Epidermal melanocyte (primary cell): ENCODE results near the gene IGFBP1.
"Not testable (repeated sequence)": the region's sequence is repeated elsewhere in the genome, so short reads cannot be mapped to it uniquely, and the experiment has no call there.

Experiments
- DNase-seq: peaks from one replicate; pipeline ENCODE4 v3.0.0; 2011; ENCODE audit warnings: low spot score; ENCODE audit not compliant: insufficient read length

Gene IGFBP1

DNA sequence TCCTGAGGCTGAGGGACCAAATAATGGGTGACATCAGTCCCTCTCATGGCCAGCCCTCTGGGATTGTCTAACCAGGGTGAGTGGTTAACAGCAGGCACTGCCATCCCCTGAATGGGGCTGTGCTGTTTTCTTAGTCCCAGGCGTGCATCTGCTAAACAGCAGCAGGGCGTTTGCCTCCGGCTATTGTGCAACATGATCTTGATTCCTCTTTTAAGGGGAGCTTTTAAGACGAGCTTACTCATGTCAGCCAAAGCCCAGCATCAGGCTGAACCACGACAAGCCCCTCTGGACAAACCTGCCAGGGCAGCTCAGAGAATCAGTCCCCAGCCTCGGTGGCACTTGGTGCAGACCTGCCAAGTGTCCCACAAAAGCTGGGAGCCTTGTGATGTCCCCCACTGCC, 49.0 kb downstream of the IGFBP1 start:
- no peak for DNase-seq

DNA sequence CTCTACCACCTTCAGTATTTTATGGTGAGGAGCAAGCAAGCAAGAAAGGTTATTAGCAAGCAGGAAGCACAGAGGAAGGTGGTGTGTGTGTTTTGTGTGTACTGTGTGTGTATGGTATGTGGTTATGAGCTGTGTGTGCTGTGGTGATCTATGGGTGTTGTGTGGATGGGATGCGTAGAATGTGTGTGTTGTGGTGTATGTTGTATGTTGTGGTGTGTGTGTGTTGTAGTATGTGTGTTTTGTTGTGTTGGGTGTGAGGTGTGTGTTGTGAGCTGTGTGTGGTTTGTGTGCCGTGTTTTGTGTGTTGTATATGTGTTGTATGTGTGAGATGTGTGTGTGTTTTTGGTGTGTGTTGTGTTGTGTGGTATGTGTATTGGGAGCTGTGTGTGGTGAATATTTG, 49.6 kb downstream of the IGFBP1 start:
- DNase-seq = no peak

DNA sequence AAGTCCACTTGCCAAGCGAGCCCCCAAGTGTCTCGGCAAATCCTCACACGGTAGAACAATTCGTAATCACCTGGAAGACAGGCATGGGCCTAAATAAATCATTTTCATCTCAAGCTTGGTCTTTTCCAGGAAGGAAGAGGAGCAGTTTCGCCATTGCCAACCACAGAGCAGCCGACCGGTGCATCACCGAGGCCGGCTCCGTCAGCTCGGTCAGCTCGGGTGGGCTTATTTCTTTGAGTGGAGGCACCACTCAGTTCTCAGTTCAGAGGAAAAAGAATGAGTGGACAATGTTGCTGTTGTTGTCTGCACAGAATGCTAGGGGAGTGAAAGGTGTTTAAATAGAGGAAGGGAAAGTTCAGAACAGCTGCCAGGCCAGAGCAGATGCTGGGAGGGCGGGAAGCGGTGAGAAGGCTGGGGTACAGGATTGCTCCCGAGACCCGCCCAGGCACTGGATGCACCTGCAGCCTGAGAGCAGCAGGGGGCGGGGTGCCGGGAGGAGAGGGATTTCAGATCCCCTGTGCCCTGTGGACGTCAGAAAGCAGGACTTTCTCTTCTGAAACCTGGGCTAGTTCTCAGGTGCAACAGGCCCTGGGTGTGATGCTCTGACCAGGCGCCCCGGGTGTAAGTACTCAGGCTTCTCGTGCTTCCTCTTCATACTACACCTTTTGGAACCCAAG, 50.5 kb downstream of the IGFBP1 start:
- no peak for DNase-seq

DNA sequence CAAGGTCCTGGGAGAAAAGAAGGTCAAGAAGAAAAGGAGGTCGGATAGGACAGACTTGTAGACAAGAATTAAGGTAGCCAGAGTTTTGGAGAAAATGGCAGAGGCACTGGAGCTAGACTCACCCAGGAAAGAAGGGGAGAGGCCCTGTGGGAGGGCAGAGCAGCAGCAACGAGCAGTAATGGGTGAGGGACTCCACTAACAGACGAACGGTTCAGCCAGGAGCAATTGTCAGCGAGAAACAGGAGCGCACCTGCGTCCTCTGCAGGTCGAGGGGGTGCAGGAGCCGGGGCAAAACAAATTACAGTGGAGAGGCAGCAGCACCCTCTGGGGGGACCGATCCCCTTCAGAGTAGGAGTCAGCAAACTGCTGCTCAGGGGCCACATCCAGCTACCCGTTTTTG, 51.3 kb downstream of the IGFBP1 start:
- DNase-seq = no peak

DNA sequence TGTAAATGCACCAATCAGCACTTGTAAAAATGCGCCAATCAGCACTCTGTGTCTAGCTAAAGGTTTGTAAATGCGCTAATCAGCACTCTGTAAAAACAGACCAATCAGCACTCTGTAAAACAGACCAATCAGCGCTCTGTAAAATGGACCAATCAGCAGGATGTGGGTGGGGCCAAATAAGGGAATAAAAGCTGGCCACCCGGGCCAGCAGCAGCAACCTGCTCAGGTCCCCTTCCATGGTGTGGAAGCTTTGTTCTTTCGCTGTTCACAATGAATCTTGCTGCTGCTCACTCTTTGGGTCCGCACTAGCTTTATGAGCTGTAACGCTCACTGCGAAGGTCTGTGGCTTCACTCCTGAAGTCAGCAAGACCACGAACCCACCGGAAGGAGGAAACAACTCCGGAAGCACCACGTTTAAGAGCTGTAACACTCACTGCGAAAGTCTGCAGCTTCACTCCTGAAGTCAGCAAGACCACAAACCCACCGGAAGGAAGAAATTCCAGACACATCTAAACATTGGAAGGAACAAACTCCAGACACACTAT, 52.0 kb downstream of the IGFBP1 start:
- not testable (repeated sequence) for DNase-seq

DNA sequence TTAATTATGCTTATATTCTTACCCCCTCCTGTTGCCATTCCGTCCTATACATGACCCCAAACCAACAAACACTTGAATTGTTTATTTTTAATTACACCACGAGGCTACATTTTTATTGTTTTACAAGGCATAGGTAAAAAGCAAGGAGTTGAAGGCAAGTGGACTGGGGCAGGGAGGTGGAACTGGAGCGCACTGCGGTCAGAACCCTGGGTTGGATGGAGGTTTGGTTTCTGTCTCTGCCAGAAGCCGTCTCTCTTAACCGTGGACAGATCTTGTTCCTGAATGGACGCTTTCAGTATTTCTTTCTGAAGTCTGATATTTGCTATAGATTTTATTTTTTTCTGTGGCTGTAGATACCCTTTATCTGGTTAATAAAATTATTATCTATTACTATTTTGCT, 52.7 kb downstream of the IGFBP1 start:
- no peak for DNase-seq
